Caco-2 (cell line): ENCODE results near the gene FSHR. TPM values are rescaled to one million over a fixed set of nuclear protein-coding genes. Genes with fewer than 3 reads are reported as not detected.

Experiments
- BruUV-seq: library from RNA; stranded (reverse); fragments of 400-500 nt; replicated peaks from 2 replicates; lab custom pipeline; 2021; lab: Mats Ljungman, UMichigan
- CTCF ChIA-PET: fragments of 300-600 bp; sonication (Branson Sonifier 250); formaldehyde crosslinking; loops from one replicate; lab custom pipeline; 2022; ENCODE audit warnings: antibody characterized with exemption; lab: Charles Lee
- POLR2A ChIA-PET: fragments of 300-600 bp; sonication (Branson Sonifier 250); formaldehyde crosslinking; loops from one replicate; lab custom pipeline; 2022; ENCODE audit warnings: antibody characterized with exemption; lab: Charles Lee
- DNase-seq, 2 experiments: peaks; one replicate each; pipeline versions ENCODE4 v3.0.0 to v3.0.0-alpha.2; 2020 to 2022
- H3K27me3 ChIP-seq: replicated peaks from 2 replicates; pipeline ENCODE4 v1.6.0; 2011; ENCODE audit warnings: low read length; ENCODE audit not compliant: control insufficient read depth, insufficient read depth
- H3K36me3 ChIP-seq: 2 replicates; pipeline ENCODE4 v1.5.1; 2011; ENCODE audit warnings: low read length; ENCODE audit not compliant: control insufficient read depth, insufficient read depth
- H3K4me1 ChIP-seq: fragments of 250-450 bp; sonication (Bioruptor Pico); 2 replicates; pipeline ENCODE4 v1.5.1; 2020; ENCODE audit warnings: mild to moderate bottlenecking
- H3K4me3 ChIP-seq: 2 replicates; pipeline ENCODE4 v1.5.1; 2011; ENCODE audit warnings: low read depth, mild to moderate bottlenecking, control low read depth, low read length
- H3K9me3 ChIP-seq: fragments of 250-450 bp; sonication (Bioruptor Pico); 2 replicates; pipeline ENCODE4 v1.5.1; 2020; ENCODE audit warnings: mild to moderate bottlenecking, moderate library complexity
- H3K27ac Mint-ChIP-seq: one replicate; pipeline ENCODE4 v1.8.0; 2022; ENCODE audit warnings: mixed read lengths; ENCODE audit not compliant: unreplicated experiment
- H3K27me3 Mint-ChIP-seq: one replicate; pipeline ENCODE4 v1.8.0; 2022; ENCODE audit warnings: mixed read lengths; ENCODE audit not compliant: insufficient read depth, unreplicated experiment
- H3K36me3 Mint-ChIP-seq: one replicate; pipeline ENCODE4 v1.8.0; 2022; ENCODE audit warnings: mild to moderate bottlenecking, mixed read lengths; ENCODE audit not compliant: insufficient read depth, unreplicated experiment
- H3K4me1 Mint-ChIP-seq: one replicate; pipeline ENCODE4 v1.8.0; 2022; ENCODE audit warnings: low read depth, mixed read lengths; ENCODE audit not compliant: unreplicated experiment
- H3K4me3 Mint-ChIP-seq: one replicate; pipeline ENCODE4 v1.8.0; 2022; ENCODE audit warnings: mild to moderate bottlenecking, moderate library complexity, mixed read lengths; ENCODE audit not compliant: unreplicated experiment
- H3K9me3 Mint-ChIP-seq: one replicate; pipeline ENCODE4 v1.8.0; 2022; ENCODE audit warnings: mixed read lengths; ENCODE audit not compliant: unreplicated experiment
- CTCF ChIP-seq, 2 experiments: fragments of 200-600 bp in 1 of 2; IDR thresholded peaks; 1 replicate in 1 of 2; 2 replicates in 1 of 2; pipeline versions ENCODE4 v1.5.1 to v1.8.0; 2011 to 2022; ENCODE audit warnings: antibody characterized with exemption in 1 of 2, control low read depth in 1 of 2, inconsistent platforms in 1 of 2, low read depth in 1 of 2, low read length in 1 of 2, mild to moderate bottlenecking in 1 of 2, moderate library complexity in 1 of 2; ENCODE audit not compliant: insufficient read depth in 1 of 2, severe bottlenecking in 1 of 2, unreplicated experiment in 1 of 2
- intact Hi-C: fragments of 100-400 bp; cut with micrococcal nuclease; formaldehyde crosslinking; loops from one replicate; pipeline ENCODE4 v1.10.0; 2022; ENCODE audit not compliant: unreplicated experiment
- total RNA-seq: library from RNA; stranded (reverse); gene quantifications from 2 replicates; pipeline ENCODE4 v1.2.3, GENCODE V29; 2022

The FSHR gene
- total RNA-seq, 1 experiment from 2014 or later = 0.41 TPM

- no peak for DNase-seq
- ChIA-PET CTCF (no interaction called here), POLR2A (no interaction called here)
- no peak overlapping the region for H3K4me3 Mint-ChIP-seq
- H3K4me3 ChIP-seq = no peak overlapping the region
- H3K27me3 Mint-ChIP-seq = peaks cover 2% of the 10 kb centered on the region
- H3K36me3 ChIP-seq = no peaks in the 10 kb centered on the region
- H3K36me3 Mint-ChIP-seq = peaks cover 4% of the 10 kb centered on the region
- H3K27ac Mint-ChIP-seq = no peak overlapping the region
- H3K9me3 Mint-ChIP-seq = no peaks in the 10 kb centered on the region
- no peaks in the 10 kb centered on the region for H3K9me3 ChIP-seq
- H3K4me1 Mint-ChIP-seq = no peaks in the 10 kb centered on the region
- no peaks in the 10 kb centered on the region for H3K27me3 ChIP-seq
- no TSS peak for BruUV-seq
- peaks cover 12% of the 10 kb centered on the region for H3K4me1 ChIP-seq
- no peak for TF ChIP-seq CTCF (IDR thresholded peaks at IDR 0.05; ENCODE audit: insufficient read depth in 1 of 2, low read depth in 1 of 2, low read length in 1 of 2, severe bottlenecking in 1 of 2, unreplicated experiment in 1 of 2)
- intact Hi-C loops = no loop called here
Observed at GRCh38 chr2:48927355-48927754, 227.0 kb downstream of the FSHR start.

- no TSS peak for BruUV-seq
- Histone ChIP-seq H3K4me1 (no peaks in the 10 kb centered on the region), H3K9me3 (peaks cover 4% of the 10 kb centered on the region; the same call in 1 of the 2 replicates), H3K36me3 (no peaks in the 10 kb centered on the region), H3K27me3 (no peaks in the 10 kb centered on the region), H3K4me3 (no peak overlapping the region)
- Mint-ChIP-seq H3K4me1 (no peaks in the 10 kb centered on the region), H3K27ac (no peak overlapping the region), H3K4me3 (no peak overlapping the region), H3K9me3 (no peaks in the 10 kb centered on the region), H3K36me3 (no peaks in the 10 kb centered on the region), H3K27me3 (peaks cover 27% of the 10 kb centered on the region)
- POLR2A ChIA-PET = no interaction called here
- intact Hi-C loops = loop anchor here (10.0 kb wide), 1 partner anchor 311 kb away; no protein-coding TSS in a partner anchor
- no peak for TF ChIP-seq CTCF (IDR thresholded peaks at IDR 0.05; ENCODE audit: insufficient read depth in 1 of 2, low read depth in 1 of 2, low read length in 1 of 2, severe bottlenecking in 1 of 2, unreplicated experiment in 1 of 2)
- CTCF ChIA-PET = no interaction called here
- no peak for DNase-seq
Observed at GRCh38 chr2:48915884-48916283, 238.4 kb downstream of the FSHR start.

- Histone ChIP-seq H3K27me3 (no peaks in the 10 kb centered on the region), H3K4me3 (no peak overlapping the region), H3K4me1 (no peaks in the 10 kb centered on the region), H3K36me3 (no peaks in the 10 kb centered on the region), H3K9me3 (peaks cover 4% of the 10 kb centered on the region; the same call in 1 of the 2 replicates)
- no peaks in the 10 kb centered on the region for H3K36me3 Mint-ChIP-seq
- H3K9me3 Mint-ChIP-seq = no peaks in the 10 kb centered on the region
- CTCF ChIA-PET = no interaction called here
- intact Hi-C loops = loop anchor here (10.0 kb wide), 1 partner anchor 310 kb away; no protein-coding TSS in a partner anchor
- no peak overlapping the region for H3K4me3 Mint-ChIP-seq
- H3K27ac Mint-ChIP-seq = no peak overlapping the region
- no peak for TF ChIP-seq CTCF (IDR thresholded peaks at IDR 0.05; ENCODE audit: insufficient read depth in 1 of 2, low read depth in 1 of 2, low read length in 1 of 2, severe bottlenecking in 1 of 2, unreplicated experiment in 1 of 2)
- DNase-seq = no peak
- BruUV-seq = no TSS peak
- POLR2A ChIA-PET = no interaction called here
- H3K4me1 Mint-ChIP-seq = no peaks in the 10 kb centered on the region
- H3K27me3 Mint-ChIP-seq = peaks cover 24% of the 10 kb centered on the region
Observed at GRCh38 chr2:48915227-48915626, 239.1 kb downstream of the FSHR start.
